ENCODE measurements around the gene UBE2F. TPM values are rescaled to one million over a fixed set of nuclear protein-coding genes. Genes with fewer than 3 reads are reported as not detected.

Gene UBE2F
- total and polyA plus RNA-seq, 9 of the 15 experiments (the other 6 are each of a cell fraction or from before 2014, with no cell fraction given) = 18.1 to 88.1 (median 53.0) TPM

GRCh38 chr2:238080518-238080917 lies 113.7 kb downstream of the UBE2F start:
- no peak for DNase-seq (ENCODE audit: extremely low read depth in 1 of 4, low spot score in 3 of 4)
- 95% methylated on average over 11 of the region's 15 CpGs for WGBS (ENCODE audit: insufficient coverage, low coverage, missing lambda C conversion rate)
- H3K4me1 ChIP-seq (replicated peaks in 1 of 2; ENCODE audit: control insufficient read depth in 2 of 2, insufficient read depth in 2 of 2, low read length in 2 of 2) = peaks cover 0 to 5% of the 10 kb centered on the region in 2 experiments; a peak in 1 of 5 replicates
- H3K4me2 ChIP-seq (ENCODE audit: insufficient read depth, low read length) = no peak overlapping the region
- H3K9me1 ChIP-seq (ENCODE audit: control insufficient read depth, insufficient read depth, low read length) = no peaks in the 10 kb centered on the region
- no peak overlapping the region for H3K27ac ChIP-seq (ENCODE audit: extremely low read depth, low read depth, low read length)
- no peak overlapping the region for H3K4me3 ChIP-seq
- POLR2A ChIA-PET = interaction anchor here (1.4 kb wide), 1 partner anchor 10 kb away, joined by 3 read pairs; no protein-coding TSS in a partner anchor
- intact Hi-C loops (cut with micrococcal nuclease) (no loop called here), in situ Hi-C loops (cut with MboI) (no loop called here)
- no peak overlapping the region for H2AFZ ChIP-seq (ENCODE audit: low read depth, low read length)
- no peak overlapping the region for H3K9ac ChIP-seq (ENCODE audit: insufficient read depth in 1 of 2, low read depth in 2 of 2, low read length in 2 of 2)
- CTCF ChIA-PET (ENCODE audit: low intra/inter-chr PET ratio) = no interaction called here
- H4K20me1 ChIP-seq (replicated peaks; ENCODE audit: control insufficient read depth, insufficient read depth, low read length) = no peaks in the 10 kb centered on the region
- ATAC-seq = no peak
- H3K27me3 ChIP-seq (ENCODE audit: control insufficient read depth in 2 of 2, insufficient read depth in 2 of 2, low read length in 2 of 2) = no peaks in the 10 kb centered on the region
- no peaks in the 10 kb centered on the region for H3K9me3 ChIP-seq (replicated peaks; ENCODE audit: control insufficient read depth, insufficient read depth, low read depth, low read length)
- no TSS peak for BruUV-seq (replicated peaks)
- no peak for FAIRE-seq
- H3K36me3 ChIP-seq (ENCODE audit: control insufficient read depth, insufficient read depth, low read length) = peaks cover 66% of the 10 kb centered on the region; the same call in 2 of the 3 replicates
- peaks cover 2% of the 10 kb centered on the region; the same call in 2 of the 3 replicates for H3K79me2 ChIP-seq (ENCODE audit: control insufficient read depth, insufficient read depth, low read length)
- no peak for TF ChIP-seq ZNF224 (CRISPR knock-in tag; IDR thresholded peaks at IDR 0.05)
- no peak for TF ChIP-seq PBX2 (CRISPR knock-in tag; IDR thresholded peaks at IDR 0.05; ENCODE audit: low read depth)
- TF ChIP-seq PBX2 (tag; conservative IDR thresholded peaks at IDR 0.05; ENCODE audit: low read depth) = no peak
- TF ChIP-seq BDP1 (IDR thresholded peaks at IDR 0.05; ENCODE audit: insufficient read depth, insufficient read length) = no peak
- TF ChIP-seq TEAD1 (CRISPR knock-in tag; IDR thresholded peaks at IDR 0.05) = no peak
- TF ChIP-seq MBD2 (IDR thresholded peaks at IDR 0.05; ENCODE audit: borderline replicate concordance, low read depth) = no peak
- TF ChIP-seq GTF2A2 (tag; IDR thresholded peaks at IDR 0.05) = no peak
- no peak for TF ChIP-seq TAF1 (IDR thresholded peaks at IDR 0.05; ENCODE audit: control insufficient read depth, extremely low read depth, insufficient read depth, low read length, severe bottlenecking)
- TF ChIP-seq ZNF318 (IDR thresholded peaks at IDR 0.05; ENCODE audit: borderline replicate concordance in 1 of 2, low read depth in 1 of 2) = no peak
- TF ChIP-seq ARID2 (IDR thresholded peaks at IDR 0.05) = no peak
- no peak for TF ChIP-seq BCOR (IDR thresholded peaks at IDR 0.05)
- TF ChIP-seq GATAD2A (IDR thresholded peaks at IDR 0.05) = no peak

All from K562 (cell line).